SK-N-SH treated with all-trans-retinoic acid at 6 μM for 48 hours (cell line): Measurements from ENCODE around the gene PXYLP1.

ENCODE experiments used
- ATAC-seq: fragments of 200-7000 bp; cut with Tn5 transposase; 3 replicates; pipeline ENCODE4 v1.9.1; 2020; ENCODE audit warnings: mild to moderate bottlenecking, moderate library complexity
- ARNTL ChIP-seq: fragments of 450-650 bp; formaldehyde crosslinking; IDR thresholded peaks from 2 replicates; pipeline ENCODE4 v1.5.0; 2020; ENCODE audit warnings: low read depth, mild to moderate bottlenecking, moderate library complexity, borderline replicate concordance
- BACH2 ChIP-seq: fragments of 250-450 bp; sonication (Bioruptor Pico); IDR thresholded peaks from 2 replicates; pipeline ENCODE4 v1.9.0; 2021; ENCODE audit warnings: mild to moderate bottlenecking, borderline replicate concordance
- CSDC2 ChIP-seq: fragments of 250-450 bp; sonication (Bioruptor Pico); IDR thresholded peaks from 2 replicates; pipeline ENCODE4 v1.5.0; 2020; ENCODE audit warnings: mild to moderate bottlenecking, moderate library complexity
- CSRNP3 ChIP-seq: fragments of 250-450 bp; sonication (Bioruptor Pico); IDR thresholded peaks from 2 replicates; pipeline ENCODE4 v1.5.1; 2021; ENCODE audit warnings: mild to moderate bottlenecking, moderate library complexity
- GLIS3 ChIP-seq: fragments of 250-450 bp; sonication (Bioruptor Pico); IDR thresholded peaks from 2 replicates; pipeline ENCODE4 v1.5.0; 2020; ENCODE audit warnings: mild to moderate bottlenecking, moderate library complexity
- ISL1 ChIP-seq: fragments of 250-450 bp; sonication (Bioruptor Pico); IDR thresholded peaks from 2 replicates; pipeline ENCODE4 v2.1.2; 2022; ENCODE audit warnings: mild to moderate bottlenecking, moderate library complexity
- OSR1 ChIP-seq: fragments of 250-450 bp; sonication (Bioruptor Pico); IDR thresholded peaks from 2 replicates; pipeline ENCODE4 v1.8.0; 2022; ENCODE audit warnings: moderate library complexity, mild to moderate bottlenecking, inconsistent platforms
- PATZ1 ChIP-seq: fragments of 250-450 bp; sonication (Bioruptor Pico); IDR thresholded peaks from 2 replicates; pipeline ENCODE4 v1.8.0; 2020; ENCODE audit warnings: mild to moderate bottlenecking, moderate library complexity, borderline replicate concordance
- POU6F1 ChIP-seq: fragments of 250-450 bp; sonication (Bioruptor Pico); IDR thresholded peaks from 2 replicates; pipeline ENCODE4 v1.8.0; 2021; ENCODE audit warnings: low read depth, mild to moderate bottlenecking, moderate library complexity, borderline replicate concordance
- PPARA ChIP-seq: fragments of 250-450 bp; sonication (Bioruptor Pico); IDR thresholded peaks from 2 replicates; pipeline ENCODE4 v1.5.0; 2020; ENCODE audit warnings: mild to moderate bottlenecking, borderline replicate concordance
- RARB ChIP-seq: fragments of 250-450 bp; sonication (Bioruptor Pico); IDR thresholded peaks from 2 replicates; pipeline ENCODE4 v1.8.0; 2021; ENCODE audit warnings: mild to moderate bottlenecking, moderate library complexity
- SNAI2 ChIP-seq: fragments of 250-450 bp; sonication (Bioruptor Pico); IDR thresholded peaks from 2 replicates; pipeline ENCODE4 v1.5.0; 2020; ENCODE audit warnings: mild to moderate bottlenecking, moderate library complexity
- TCF4 ChIP-seq: fragments of 250-450 bp; sonication (Bioruptor Pico); IDR thresholded peaks from 2 replicates; pipeline ENCODE4 v1.8.0; 2021; ENCODE audit warnings: mild to moderate bottlenecking, moderate library complexity, borderline replicate concordance
- TOX ChIP-seq: fragments of 250-450 bp; sonication (Bioruptor Pico); IDR thresholded peaks from 2 replicates; pipeline ENCODE4 v1.8.0; 2021; ENCODE audit warnings: mild to moderate bottlenecking, moderate library complexity, borderline replicate concordance
- ZC3H10 ChIP-seq: fragments of 250-450 bp; sonication (Bioruptor Pico); IDR thresholded peaks from 2 replicates; pipeline ENCODE4 v1.5.1; 2021; ENCODE audit warnings: mild to moderate bottlenecking, moderate library complexity
- ZFP3 ChIP-seq: fragments of 250-450 bp; sonication (Bioruptor Pico); IDR thresholded peaks from 2 replicates; pipeline ENCODE4 v1.5.0; 2020; ENCODE audit warnings: mild to moderate bottlenecking, moderate library complexity
- ZFP30 ChIP-seq: fragments of 450-650 bp; formaldehyde crosslinking; IDR thresholded peaks from 2 replicates; pipeline ENCODE4 v1.5.0; 2022; ENCODE audit warnings: mild to moderate bottlenecking, moderate library complexity
- ZNF565 ChIP-seq: fragments of 450-650 bp; formaldehyde crosslinking; conservative IDR thresholded peaks from 2 replicates; pipeline ENCODE4 v1.5.0; 2020; ENCODE audit warnings: low read depth, mild to moderate bottlenecking, moderate library complexity
- ZNF70 ChIP-seq: fragments of 450-650 bp; formaldehyde crosslinking; IDR thresholded peaks from 2 replicates; pipeline ENCODE4 v1.5.0; 2020; ENCODE audit warnings: mild to moderate bottlenecking, moderate library complexity
- ZNF8 ChIP-seq: fragments of 450-650 bp; formaldehyde crosslinking; IDR thresholded peaks from 2 replicates; pipeline ENCODE4 v1.5.0; 2020; ENCODE audit warnings: mild to moderate bottlenecking, moderate library complexity
- TF ChIP-seq, protein P1 (sequence below): fragments of 250-450 bp; sonication (Bioruptor Pico); IDR thresholded peaks from 2 replicates; pipeline ENCODE4 v1.5.1; 2020; ENCODE audit warnings: low read depth, mild to moderate bottlenecking, moderate library complexity
- TF ChIP-seq, protein P2 (sequence below): fragments of 250-450 bp; sonication (Bioruptor Pico); IDR thresholded peaks from 2 replicates; pipeline ENCODE4 v1.5.0; 2020; ENCODE audit warnings: mild to moderate bottlenecking, moderate library complexity

PXYLP1 gene

GRCh38 chr3:141289228-141289772 is 57.7 kb downstream of the PXYLP1 start (continued):
- TF ChIP-seq, protein P1, sequence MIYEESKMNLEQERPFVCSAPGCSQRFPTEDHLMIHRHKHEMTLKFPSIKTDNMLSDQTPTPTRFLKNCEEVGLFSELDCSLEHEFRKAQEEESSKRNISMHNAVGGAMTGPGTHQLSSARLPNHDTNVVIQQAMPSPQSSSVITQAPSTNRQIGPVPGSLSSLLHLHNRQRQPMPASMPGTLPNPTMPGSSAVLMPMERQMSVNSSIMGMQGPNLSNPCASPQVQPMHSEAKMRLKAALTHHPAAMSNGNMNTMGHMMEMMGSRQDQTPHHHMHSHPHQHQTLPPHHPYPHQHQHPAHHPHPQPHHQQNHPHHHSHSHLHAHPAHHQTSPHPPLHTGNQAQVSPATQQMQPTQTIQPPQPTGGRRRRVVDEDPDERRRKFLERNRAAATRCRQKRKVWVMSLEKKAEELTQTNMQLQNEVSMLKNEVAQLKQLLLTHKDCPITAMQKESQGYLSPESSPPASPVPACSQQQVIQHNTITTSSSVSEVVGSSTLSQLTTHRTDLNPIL: no peak
- TF ChIP-seq OSR1 (no peak), ZNF8 (CRISPR knock-in tag) (no peak), BACH2 (CRISPR knock-in tag) (no peak), CSDC2 (CRISPR knock-in tag) (no peak), ZNF70 (CRISPR knock-in tag) (no peak), ISL1 (CRISPR knock-in tag) (no peak), SNAI2 (no peak)

GRCh38 chr3:141291559-141292355 is 60.1 kb downstream of the PXYLP1 start:
- no peak for ATAC-seq
- no peak for TF ChIP-seq POU6F1 (CRISPR knock-in tag)
- TF ChIP-seq, protein P1: no peak
- TF ChIP-seq ZNF8 (CRISPR knock-in tag): no peak
- no peak for TF ChIP-seq TOX (CRISPR knock-in tag)
- no peak for TF ChIP-seq ARNTL (CRISPR knock-in tag)
- no peak for TF ChIP-seq ISL1 (CRISPR knock-in tag)
- TF ChIP-seq ZNF565 (CRISPR knock-in tag): no peak
- TF ChIP-seq OSR1: no peak
- no peak for TF ChIP-seq RARB (CRISPR knock-in tag)
- TF ChIP-seq ZC3H10 (CRISPR knock-in tag): no peak
- TF ChIP-seq ZFP30 (CRISPR knock-in tag): no peak
- TF ChIP-seq GLIS3: no peak
- no peak for TF ChIP-seq BACH2 (CRISPR knock-in tag)

DNA sequence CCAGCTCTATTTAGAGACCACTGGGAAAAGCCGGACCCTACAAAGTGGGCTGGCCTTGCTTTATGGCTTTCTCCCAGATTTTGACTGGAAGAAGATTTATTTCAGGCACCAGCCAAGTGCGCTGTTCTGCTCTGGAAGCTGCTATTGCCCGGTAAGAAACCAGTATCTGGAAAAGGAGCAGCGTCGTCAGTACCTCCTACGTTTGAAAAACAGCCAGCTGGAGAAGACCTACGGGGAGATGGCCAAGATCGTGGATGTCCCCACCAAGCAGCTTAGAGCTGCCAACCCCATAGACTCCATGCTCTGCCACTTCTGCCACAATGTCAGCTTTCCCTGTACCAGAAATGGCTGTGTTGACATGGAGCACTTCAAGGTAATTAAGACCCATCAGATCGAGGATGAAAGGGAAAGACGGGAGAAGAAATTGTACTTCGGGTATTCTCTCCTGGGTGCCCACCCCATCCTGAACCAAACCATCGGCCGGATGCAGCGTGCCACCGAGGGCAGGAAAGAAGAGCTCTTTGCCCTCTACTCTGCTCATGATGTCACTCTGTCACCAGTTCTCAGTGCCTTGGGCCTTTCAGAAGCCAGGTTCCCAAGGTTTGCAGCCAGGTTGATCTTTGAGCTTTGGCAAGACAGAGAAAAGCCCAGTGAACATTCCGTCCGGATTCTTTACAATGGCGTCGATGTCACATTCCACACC is 60.9 kb downstream of the PXYLP1 start:
- TF ChIP-seq TCF4 (CRISPR knock-in tag) (no peak), ZC3H10 (CRISPR knock-in tag) (no peak), TOX (CRISPR knock-in tag) (no peak), ZFP3 (CRISPR knock-in tag) (no peak), ISL1 (CRISPR knock-in tag) (no peak), PATZ1 (CRISPR knock-in tag) (no peak), ZNF70 (CRISPR knock-in tag) (no peak), ARNTL (CRISPR knock-in tag) (no peak), BACH2 (CRISPR knock-in tag) (no peak), OSR1 (no peak), ZFP30 (CRISPR knock-in tag) (no peak), CSRNP3 (CRISPR knock-in tag) (no peak), GLIS3 (no peak), SNAI2 (no peak), ZNF565 (CRISPR knock-in tag) (no peak), PPARA (CRISPR knock-in tag) (no peak)
- TF ChIP-seq, protein P2, sequence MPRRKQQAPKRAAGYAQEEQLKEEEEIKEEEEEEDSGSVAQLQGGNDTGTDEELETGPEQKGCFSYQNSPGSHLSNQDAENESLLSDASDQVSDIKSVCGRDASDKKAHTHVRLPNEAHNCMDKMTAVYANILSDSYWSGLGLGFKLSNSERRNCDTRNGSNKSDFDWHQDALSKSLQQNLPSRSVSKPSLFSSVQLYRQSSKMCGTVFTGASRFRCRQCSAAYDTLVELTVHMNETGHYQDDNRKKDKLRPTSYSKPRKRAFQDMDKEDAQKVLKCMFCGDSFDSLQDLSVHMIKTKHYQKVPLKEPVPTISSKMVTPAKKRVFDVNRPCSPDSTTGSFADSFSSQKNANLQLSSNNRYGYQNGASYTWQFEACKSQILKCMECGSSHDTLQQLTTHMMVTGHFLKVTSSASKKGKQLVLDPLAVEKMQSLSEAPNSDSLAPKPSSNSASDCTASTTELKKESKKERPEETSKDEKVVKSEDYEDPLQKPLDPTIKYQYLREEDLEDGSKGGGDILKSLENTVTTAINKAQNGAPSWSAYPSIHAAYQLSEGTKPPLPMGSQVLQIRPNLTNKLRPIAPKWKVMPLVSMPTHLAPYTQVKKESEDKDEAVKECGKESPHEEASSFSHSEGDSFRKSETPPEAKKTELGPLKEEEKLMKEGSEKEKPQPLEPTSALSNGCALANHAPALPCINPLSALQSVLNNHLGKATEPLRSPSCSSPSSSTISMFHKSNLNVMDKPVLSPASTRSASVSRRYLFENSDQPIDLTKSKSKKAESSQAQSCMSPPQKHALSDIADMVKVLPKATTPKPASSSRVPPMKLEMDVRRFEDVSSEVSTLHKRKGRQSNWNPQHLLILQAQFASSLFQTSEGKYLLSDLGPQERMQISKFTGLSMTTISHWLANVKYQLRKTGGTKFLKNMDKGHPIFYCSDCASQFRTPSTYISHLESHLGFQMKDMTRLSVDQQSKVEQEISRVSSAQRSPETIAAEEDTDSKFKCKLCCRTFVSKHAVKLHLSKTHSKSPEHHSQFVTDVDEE (CRISPR knock-in tag): no peak
- ATAC-seq: no peak
